ENCODE data around the gene PHACTR3.

GRCh38 chr20:59672576-59672975 is 68.2 kb downstream of the PHACTR3 start:
- TF ChIP-seq, protein P1, sequence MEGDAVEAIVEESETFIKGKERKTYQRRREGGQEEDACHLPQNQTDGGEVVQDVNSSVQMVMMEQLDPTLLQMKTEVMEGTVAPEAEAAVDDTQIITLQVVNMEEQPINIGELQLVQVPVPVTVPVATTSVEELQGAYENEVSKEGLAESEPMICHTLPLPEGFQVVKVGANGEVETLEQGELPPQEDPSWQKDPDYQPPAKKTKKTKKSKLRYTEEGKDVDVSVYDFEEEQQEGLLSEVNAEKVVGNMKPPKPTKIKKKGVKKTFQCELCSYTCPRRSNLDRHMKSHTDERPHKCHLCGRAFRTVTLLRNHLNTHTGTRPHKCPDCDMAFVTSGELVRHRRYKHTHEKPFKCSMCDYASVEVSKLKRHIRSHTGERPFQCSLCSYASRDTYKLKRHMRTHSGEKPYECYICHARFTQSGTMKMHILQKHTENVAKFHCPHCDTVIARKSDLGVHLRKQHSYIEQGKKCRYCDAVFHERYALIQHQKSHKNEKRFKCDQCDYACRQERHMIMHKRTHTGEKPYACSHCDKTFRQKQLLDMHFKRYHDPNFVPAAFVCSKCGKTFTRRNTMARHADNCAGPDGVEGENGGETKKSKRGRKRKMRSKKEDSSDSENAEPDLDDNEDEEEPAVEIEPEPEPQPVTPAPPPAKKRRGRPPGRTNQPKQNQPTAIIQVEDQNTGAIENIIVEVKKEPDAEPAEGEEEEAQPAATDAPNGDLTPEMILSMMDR (IDR thresholded peaks at IDR 0.05) = no peak
- TF ChIP-seq ZFX (IDR thresholded peaks at IDR 0.05; ENCODE audit: borderline replicate concordance) = no peak
